Fibroblast of peridontal ligament (primary cell): ENCODE data around the gene BRME1.

ENCODE experiments used
- DNase-seq: peaks from one replicate; pipeline ENCODE4 v3.0.0-alpha.2; 2010; ENCODE audit errors: extremely low read depth

The BRME1 gene

DNA sequence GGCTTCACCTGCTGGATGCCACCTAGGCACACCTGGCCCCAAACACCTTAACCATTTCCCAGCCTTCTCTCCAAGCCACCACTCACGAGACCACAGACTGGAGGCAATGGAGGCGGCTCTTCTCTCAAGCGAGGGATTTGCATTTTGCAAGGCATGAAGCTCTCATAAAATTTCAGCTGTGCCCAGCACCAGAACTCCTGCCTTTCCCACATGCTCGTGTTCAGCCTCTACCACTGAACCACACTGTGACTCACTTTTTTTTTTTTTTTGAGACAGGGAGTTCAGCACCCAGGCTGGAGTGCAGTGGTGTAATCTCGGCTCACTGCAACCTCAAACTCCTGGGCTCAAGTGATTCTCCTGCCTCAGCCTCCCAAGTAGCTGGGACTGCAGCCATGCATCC lies 18.4 kb downstream of the BRME1 start:
- DNase-seq = peak; percentile 45

DNA sequence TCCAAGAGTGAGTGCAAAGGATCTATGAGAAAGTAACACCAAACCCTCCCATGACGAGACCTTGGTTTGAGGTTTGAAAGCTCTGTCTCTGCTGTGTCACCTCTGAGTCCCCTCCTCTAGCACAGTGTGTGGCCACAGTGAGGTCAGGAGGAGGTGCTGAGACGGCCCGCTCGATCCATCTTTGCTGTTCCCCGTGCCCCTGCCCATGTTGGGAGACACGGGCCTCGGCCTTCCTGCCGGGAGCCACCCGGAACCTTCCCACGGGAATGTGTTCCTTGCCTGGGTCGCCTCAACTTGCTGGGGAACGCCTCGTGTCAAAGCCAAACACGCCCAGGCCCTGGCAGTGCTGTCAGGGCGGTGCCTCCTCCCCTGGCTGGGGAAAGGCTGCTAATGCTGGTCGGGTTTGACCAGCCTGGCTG lies 18.9 kb downstream of the BRME1 start:
- no peak for DNase-seq

DNA sequence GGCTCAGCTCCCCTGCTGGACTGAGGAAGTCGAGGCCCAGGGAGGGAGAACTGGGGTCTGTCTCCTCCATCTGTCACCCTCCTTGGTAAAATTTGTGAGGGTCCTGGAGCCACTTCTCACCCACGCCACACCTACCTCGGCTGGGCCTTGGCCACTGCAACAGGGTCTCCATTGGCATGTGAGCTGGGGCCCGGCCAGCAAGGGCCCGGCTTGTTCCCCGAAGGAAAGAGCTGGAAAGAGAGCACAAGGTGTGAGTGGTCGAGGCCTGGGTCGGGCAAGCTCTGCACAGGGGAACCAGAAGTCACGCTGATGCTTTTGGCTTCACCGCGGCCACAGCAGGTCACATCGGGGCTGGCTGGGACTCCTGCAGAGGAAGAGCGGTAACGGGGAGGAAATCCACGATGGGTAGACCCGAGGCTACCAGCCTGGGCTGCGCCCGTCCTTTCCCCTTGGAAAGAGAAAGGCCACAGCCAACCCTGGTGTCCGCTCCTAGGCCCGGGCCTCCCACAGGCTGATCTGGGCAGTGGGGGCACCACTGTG lies 20.0 kb downstream of the BRME1 start:
- no peak for DNase-seq

DNA sequence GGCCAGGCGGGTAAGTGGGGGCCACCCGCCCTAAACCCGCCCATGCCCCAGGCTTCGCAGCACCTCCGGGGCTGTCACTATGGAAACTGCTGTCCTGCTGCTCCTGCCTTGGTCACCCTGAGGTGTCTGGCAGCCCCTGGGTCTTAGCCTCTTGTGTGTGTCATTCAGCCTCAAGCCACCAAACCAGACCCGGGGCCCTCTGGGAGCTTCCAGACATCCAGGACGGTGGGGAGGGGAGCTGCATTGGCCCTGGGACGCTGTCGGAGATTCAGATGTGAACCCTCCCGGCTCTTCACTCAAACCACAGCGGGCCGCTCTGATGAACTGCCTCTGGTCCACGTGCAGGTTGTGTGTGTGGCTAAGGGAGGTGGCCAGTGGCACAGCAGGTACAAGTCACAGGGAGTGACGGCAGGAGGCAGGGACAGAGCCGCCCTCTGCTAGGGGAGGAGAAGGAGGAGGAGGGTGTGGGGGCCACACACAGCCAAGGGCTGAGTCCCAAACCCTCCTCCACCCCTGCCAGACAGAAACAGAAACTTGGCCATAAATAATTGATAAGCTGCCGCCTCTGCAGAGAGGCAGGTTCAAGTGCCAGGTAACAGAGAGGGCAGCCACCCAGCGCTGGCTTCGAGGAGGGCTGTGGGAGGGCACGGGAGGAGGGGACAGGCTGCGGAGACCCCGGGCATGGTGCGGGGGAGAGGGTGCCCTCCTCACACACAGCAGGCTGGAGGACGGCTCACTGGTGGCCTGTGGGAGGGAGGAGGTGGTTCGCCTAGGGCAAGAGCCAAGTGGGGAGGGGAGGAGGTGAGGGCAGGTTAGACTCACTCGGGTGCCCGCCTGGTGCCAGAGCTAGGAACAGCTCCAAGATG lies 21.0 kb downstream of the BRME1 start:
- DNase-seq = no peak

DNA sequence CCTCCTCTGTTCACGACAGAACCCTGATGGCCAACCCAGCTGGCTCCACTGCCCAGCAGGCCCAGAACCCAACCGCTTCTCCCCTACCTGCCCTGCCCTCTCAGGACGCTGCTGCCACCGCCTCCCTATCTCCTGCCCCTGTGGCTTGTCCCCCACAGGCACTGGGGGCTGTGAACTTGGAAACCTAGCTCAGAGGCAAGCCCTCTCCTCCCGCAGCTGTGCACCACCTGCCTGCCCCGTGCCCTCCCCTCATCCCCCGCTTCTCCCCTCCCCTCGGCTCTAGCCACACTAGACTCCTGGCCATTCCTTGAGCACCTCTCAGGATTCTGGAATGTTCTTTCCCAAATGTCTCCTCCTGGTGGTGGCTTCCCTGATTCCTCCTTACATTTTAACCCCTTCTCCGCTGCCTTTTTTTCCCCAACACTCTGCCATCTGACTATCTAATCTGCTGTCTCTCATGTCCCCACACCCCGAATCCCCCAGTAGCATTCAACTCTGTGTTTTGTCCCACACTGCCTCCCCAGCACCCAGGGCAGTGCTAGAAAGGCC lies 22.3 kb downstream of the BRME1 start:
- no peak for DNase-seq

DNA sequence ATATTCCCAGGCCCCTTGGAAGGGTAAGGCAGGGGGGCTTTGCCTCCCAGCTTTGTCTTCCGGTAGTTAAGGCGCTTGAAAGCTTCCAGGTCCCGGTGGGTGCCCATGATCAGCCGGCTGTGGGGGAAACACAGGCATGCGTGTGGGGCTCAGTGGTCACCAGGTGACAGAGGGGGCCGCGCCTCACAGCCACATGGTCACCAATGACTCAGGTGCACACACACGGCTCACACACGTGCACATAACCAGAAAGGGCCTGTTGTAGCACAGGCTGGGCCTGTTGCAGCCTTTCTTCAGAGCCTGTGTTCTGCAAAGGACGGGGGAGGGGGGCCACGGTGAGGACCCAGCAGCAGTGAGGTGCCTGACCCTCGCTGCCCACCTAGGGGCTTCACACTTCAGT lies 23.1 kb downstream of the BRME1 start:
- no peak for DNase-seq

DNA sequence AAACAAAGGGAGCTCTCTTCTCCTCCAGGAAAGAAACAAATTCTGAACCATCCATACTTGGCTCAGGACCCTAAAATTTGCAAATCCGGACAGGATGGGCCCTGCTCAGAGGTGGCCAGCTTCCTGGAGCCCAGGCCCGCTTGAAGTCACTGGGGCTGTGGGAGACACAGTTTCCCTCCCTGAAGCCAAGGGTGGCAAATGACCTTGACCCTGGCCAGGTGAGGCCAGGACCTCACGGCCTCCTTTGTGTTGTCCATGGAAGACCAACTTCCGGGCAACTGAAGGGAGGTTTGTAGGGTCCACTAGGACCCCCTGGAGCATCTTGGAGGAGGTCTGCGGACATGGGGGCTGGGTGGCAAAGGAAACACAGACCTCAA lies 23.5 kb downstream of the BRME1 start:
- DNase-seq = no peak

DNA sequence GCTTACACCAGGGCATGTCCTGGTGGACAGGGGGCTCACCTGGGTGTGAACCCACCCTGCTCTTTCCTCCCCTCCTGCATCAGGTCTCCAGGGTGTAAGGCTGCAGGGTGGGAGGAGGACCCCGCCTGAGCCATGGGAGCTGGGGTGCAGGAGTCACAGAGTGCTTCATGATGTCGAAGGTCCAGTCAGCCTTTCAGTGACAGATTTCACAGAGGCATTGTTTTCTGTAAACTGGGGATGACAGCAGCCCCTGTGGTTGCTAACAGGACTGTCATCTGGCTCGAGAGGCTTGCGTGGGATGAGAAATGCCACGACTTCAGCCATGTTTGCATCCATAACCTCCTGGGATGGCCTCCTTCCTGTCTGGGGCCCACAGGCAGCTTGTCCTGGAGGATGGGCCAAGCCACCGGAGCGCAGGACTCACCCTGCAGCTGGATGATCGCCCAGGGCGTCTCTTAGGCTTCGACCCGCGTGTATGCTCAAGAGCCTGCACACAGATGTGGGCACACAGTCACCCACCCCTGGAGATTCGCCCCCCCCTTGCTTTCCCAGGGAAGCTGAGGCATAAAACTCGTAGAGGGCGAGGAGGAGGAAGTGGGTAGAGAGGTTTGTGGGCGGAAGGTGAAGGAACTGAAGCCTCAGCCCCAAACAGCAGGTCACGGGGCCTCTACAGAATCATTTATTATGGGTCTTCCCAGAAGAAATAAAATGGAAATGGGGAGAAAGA lies 24.1 kb downstream of the BRME1 start:
- peak; percentile 37 for DNase-seq

DNA sequence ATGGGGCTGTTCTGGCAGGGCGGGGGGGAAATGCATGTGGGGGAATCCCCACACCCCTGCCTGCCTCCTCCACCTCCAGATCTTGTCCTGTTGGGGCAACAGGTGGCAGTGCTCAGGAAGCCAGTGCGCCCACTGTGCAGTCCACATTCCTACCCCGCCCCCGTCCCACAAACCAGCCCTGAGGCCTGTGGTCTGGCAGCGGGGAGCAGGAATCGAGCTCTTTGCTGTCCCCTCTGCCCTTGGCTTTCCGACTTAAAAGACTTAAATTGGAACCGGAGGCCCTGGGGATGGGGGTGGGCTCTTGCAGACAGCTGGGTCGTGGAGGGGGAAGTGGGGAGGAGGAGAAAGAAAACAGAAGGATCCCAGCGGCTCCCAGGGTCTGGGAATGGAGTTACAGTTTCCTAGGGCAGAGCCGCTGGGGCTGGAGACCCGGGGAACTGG lies 24.6 kb downstream of the BRME1 start:
- DNase-seq = no peak

DNA sequence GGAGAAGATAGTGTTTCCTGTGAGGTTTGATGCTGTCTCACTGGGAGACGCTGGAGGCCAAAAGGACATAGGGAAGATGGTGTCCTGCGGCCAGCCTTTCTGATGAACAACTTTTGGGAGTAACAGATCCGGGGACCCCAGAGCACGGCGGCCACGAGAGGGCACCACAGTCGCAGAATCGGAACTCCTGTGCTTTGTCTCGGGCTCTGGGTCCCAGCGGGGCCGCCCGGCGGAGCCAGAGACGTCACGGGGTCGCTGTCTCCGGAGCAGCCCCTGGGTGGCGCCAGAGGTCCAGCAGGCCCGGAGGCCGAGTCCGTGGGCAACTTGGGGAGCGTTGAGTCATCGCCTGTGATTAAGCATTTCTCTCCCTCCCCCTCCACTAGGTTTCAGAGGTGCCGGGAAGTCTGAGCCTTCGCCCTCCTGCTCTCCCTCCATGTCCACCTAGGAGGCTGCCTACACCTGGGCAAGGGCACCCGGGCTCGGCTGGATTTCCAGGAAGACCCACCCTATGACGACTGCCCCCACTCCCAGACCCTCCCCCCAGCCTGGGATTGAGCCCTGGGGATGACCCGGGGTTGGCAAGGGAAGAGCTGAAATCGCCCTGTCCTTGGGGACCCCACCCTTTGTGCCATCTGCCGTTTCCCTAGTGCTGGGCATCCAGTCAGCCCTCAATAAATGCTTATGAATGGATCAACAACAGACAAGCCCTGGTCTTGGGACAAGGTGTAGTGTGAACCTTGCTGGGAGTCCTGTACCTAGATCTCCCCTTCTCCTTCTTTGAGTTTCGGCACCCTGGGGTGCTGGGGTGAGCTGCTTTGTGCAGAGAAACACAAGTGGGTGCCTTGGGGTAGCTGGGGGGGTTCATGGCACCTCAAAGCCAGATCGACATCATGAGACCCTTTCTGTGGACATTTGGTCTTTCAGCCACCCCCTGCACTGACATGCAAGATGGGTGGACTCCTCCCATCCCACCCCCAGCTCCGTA lies 25.6 kb downstream of the BRME1 start:
- DNase-seq = peak; percentile 95

DNA sequence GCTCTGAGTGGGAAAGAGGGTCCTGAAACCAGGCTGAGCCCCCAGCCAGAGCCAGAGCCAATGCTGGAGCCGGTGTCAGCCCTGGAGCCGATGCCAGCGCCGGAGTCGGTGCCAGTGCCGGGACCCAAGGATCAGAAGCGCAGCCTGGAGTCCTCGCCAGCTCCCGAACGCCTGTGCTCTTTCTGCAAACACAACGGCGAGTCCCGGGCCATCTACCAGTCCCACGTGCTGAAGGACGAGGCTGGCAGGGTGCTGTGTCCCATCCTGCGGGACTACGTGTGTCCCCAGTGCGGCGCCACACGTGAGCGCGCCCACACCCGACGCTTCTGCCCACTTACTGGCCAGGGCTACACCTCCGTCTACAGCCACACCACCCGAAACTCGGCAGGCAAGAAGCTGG lies 28.6 kb downstream of the BRME1 start:
- no peak for DNase-seq

DNA sequence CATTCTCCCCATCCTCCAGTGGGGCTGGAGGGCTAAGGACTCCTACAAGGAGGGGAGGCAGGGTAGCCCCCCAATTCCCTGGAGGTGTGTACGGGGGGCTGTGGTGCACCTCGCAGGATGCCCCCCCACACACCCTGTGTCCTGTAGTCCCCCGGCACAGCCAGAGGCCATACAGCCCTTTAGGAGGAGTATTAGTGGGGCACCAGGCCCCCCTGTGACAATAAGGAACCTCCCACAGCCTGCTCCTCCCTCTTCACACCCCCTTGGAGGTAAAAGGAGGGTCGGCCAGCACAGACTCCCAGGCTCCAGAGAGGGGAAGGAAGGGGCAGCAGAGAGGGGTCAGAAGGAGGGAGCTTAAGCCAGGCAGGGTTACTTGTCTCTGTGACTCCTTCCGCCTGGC lies 29.1 kb downstream of the BRME1 start, which contains the start of gene NANOS3:
TSS of gene NANOS3 (plus strand) at position 301 of the 400 bp plus-strand sequence. CDS start 115 bp downstream, outside the sequence.
- DNase-seq = no peak

DNA sequence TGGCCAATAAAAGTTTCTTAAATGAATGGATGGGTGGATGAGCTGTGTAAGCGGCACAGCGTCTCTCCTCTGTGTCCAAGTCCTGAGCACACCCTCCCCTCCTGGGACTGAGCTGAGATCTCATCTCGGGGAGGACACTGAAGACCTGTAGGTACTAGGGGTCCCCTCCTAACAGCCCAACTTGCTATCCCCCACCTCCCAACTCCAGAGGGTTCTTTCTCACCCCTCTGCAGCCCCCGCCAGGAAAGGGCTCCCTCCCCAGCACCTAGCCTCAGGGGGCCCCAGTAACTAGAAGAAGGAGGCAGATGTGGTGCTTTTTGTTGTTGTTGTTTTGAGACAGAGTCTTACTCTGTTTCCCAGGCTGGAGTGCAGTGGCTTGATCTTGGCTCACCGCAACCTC lies 30.1 kb downstream of the BRME1 start:
- no peak for DNase-seq

DNA sequence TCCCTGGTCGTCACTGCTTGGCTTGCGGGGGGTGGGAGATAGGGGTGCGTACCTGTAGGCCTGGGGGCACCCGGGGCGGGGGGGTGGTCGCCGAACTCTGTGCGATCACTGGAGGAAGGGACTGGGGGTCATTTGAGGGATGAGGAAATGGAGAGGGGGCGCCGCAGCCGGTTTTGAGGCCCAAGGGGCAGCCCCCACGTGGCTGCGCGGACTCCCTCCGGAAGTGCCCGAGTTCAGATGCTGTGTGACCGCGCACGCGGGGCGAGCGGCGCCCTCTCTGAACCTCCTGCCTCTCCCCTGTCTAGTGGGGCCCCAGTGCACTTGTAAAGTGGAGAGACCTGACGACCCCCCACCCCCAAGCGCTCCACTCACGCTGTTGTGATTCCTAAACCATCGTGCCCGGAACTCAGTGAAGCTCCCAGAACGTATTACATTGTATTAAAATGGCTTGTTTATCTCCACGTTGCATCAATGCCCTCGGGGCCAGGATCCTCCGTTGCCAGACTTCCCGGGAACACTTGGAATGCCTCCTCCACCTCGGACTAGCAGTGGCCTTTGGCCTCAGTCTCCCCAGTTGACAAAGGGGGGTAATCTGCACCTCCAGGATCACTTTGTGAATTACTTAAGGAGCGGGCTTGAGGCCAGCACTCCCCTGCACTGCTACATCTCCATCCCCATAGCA lies 31.9 kb downstream of the BRME1 start:
- DNase-seq = no peak

DNA sequence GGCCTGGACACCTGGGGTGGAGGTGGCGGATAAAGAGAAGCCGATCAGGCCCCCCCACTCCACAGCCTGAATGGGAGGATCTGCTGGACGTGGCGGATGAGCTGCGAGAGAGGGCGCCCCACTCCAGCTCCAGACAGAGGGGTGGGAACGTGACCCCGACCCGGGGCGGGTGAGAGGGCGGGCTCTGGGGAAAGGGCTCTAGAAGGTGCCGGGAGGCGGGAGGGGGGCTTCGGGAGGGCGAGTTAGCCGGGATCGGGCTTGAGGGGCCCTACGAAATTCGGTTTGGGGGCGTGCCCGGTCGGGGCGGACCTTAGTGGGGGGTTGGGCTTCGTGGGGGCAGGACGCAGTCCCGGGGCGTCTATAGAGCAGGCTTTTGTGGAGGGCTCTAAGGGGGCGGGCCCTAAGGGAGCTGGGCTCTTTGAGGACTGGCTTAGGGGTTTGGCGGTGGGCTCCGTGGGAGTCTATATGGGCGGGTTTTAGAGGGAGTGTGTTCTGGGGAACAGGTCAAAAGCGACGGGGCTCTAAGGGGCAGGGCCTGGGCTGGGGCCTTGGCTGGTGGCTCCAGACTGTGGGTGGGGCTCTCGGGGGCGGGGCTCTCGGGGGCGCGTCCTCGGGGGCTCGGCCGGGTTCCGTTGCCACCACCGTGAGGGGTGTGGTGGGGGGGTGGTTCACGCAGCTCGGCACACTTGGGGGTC lies 33.1 kb downstream of the BRME1 start:
- DNase-seq = no peak

DNA sequence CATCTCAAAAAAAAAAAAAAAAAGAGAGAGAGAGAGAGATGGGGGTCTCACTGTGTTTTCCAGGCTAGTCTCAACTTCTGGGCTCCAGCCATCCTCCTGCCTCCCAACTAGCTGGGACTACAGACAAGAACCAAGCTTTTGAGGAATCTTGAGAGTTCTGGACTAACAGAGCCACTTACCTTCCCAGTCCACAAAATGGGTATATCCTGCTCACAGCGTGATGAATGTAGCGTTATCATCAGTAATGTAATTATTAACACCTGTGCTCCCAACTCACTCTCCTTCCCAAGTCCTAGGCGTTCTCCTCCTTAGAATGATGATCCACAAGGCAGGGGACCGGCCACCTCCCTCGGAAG lies 33.6 kb downstream of the BRME1 start:
- no peak for DNase-seq

DNA sequence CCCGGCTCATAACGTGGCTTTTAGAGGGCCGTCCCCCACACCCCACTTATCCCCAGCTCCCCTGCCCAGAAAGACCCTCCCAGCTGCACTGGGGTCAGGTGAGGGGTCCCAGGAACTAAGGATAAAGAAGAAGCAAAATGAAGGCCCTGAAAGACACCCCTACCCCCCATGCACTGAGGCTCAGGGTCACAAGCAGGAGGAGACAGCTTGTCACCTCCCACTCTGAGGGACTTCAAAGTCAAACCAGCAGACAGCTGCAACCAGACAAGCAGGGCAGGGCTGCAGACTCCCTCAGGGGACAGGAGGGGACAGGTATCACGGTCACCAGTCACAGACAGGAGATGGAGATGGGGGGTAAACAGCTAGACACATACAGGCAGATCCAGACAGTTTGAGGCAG lies 35.0 kb downstream of the BRME1 start:
- DNase-seq = no peak

DNA sequence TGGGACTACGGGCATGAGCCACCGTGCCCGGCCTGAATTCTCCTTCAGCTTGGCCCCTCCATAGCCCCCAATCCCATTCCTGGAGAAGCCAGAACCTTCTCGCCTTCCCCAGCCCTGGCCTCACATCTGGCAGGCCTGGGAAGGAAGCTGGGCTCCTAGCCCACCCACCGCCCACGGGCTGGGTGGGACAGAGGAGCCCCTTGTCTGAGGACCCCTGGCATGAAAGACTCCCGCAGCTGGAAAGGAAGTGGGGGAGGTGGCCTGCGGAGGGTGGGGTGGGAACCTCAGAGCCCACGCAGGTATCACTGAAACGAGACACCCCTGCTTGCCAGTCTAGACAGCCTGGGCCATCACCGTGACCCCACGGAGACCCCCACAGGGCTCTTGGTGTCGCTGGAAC lies 36.6 kb downstream of the BRME1 start:
- no peak for DNase-seq

DNA sequence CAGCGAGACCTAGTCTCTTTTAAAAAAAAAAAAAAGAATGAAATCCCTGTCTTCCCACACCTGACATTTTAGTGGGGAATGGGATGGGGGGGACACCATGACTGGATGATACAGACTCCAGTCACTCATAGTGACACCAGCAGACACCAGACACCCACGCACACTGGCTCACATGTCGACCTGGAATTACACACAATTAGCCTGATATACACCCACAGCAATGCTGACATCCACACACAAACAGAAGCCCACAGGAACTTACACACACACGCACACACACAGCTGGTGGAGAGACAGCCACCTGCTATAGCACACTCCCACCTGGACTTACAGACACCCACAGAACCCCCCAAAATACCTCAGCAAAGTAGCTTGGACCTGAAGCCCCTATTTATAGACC lies 37.3 kb downstream of the BRME1 start:
- DNase-seq = no peak

DNA sequence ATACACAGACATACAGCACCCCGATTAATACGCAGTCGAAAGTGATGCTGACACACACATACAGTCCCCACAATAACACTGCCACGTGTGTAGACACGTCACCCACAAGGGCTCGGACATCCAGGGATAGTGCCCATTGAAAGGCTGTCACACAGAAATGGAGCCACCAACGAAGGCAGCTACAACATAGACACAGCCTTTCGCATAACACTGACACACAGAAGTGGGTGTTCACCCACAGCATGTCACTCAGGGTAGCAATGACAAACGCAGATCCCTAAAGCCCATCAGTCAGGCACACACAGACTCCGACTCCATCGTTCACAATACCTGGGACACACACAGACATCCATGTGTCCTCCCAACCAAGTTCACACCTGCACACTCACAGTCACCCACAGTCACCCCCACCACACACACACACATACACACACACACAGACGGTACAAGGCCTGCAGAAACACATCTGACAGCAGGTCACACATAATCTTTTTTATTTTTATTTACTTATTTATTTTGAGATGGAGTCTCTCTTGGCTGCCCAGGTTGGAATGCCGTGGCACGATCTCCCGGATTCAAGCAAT lies 39.4 kb downstream of the BRME1 start:
- no peak for DNase-seq
